Superior temporal gyrus (tissue), 1 donor: ENCODE measurements around the gene DOCK1.

Source experiments
- DNase-seq: peaks from one replicate; pipeline ENCODE4 v3.0.0-alpha.2; 2016; ENCODE audit errors: extremely low spot score

DOCK1 gene

GRCh38 chr10:127347202-127347959 is 442.2 kb downstream of the DOCK1 start:
- no peak for DNase-seq

GRCh38 chr10:127349737-127350136 is 444.5 kb downstream of the DOCK1 start:
- DNase-seq = no peak

DNA sequence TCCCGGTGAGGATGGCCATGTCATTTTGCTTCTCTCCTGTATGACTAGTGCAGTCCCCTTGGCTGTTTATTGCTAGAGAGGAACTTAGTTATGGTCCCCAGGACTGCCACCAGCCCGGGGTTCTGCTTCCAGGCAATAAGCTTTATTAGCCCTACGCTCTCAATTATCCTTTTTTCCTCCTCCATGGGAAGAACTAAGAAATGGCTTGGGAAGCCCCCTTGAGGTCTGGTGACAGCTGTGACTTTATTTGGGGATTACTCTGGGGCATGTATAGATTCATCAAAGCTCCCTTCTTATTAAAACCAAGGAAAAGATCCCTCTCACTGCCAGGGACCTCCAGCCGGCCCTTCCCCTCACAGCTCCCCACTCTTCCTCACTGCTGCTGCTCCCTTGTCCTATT is 446.3 kb downstream of the DOCK1 start:
- DNase-seq = no peak

- DNase-seq = no peak
These were observed 448.3 kb downstream of the DOCK1 start for GRCh38 chr10:127353544-127353943.

DNA sequence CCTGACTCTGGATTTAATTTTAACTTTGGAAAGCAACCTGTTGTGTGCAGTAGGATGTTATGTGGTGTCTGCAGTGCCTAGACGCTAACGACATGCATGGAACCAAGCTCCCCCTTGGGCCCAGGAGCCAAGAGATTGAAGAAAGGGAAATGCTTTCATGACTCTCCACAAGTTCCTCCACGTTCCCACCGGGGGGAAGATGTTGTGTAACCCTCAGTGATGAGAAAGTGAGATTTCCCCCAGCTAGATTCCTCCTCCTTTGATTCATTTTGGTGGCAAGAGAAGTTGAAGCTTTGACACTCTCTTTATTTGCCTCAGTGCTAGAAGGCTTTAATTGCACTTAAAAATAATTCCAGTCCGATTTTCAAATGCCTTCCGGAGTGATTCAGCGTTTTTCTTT is 449.0 kb downstream of the DOCK1 start:
- DNase-seq = no peak

GRCh38 chr10:127354992-127355391 is 449.8 kb downstream of the DOCK1 start:
- no peak for DNase-seq

GRCh38 chr10:127356360-127356759 is 451.1 kb downstream of the DOCK1 start:
- no peak for DNase-seq

DNA sequence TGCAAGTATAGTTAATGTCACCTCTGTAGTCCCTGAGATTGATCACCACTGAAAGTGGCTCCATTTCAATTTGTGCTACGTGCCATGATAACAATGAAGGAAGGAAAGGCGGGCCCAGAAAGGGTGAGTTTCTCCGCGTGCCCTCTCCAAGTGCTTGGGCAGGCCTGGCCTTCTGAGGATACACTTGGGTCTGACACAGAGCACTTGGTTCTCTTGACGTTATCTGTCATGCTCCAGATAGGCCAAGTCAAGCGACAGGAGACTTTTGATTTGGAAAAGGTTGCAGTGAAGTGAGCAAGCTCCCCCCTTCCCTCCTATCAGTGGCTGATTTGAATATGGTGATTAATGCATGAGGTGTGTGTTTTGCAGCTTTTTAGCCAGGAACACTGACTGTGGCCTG is 452.0 kb downstream of the DOCK1 start:
- no peak for DNase-seq

GRCh38 chr10:127358337-127358736 is 453.1 kb downstream of the DOCK1 start:
- no peak for DNase-seq

DNA sequence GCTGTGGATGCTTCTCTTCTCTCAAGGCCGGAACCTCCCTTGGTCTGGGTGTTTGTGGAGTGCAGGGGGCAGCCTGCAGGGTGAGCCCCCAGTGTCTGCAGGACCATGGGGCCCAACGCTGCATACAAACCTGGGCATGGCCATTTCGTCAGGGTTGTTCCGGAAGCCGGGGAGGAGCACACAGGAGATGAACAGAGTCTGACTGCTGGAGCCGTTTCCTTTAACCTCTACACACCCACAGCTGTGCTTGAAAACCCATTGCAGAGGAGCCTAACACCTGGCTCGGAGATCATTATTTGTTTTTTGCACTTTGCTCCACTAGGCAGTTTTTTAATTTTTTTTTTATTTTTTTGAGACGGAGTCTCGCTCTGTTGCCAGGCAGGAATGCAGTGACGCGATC is 458.8 kb downstream of the DOCK1 start:
- DNase-seq = no peak

GRCh38 chr10:127368101-127368500 is 462.9 kb downstream of the DOCK1 start:
- no peak for DNase-seq

DNA sequence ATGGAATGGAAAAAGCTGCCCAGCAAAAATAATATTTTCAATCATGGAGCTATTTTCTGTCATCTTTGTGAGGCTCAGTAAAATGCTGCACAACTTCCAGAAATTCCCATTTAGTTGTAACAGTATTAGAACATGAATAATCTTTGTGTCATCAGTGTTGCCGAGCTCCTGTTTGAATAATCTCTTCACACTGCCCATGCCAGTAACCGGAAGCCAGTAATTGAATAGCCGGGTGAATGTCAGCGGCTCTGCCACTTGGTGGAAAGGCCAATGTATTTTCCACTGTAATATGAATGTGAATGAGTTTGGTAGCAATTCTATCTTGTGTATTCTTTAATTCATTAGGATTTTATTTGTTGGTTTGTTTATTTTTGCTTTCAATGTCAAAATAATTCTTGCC is 463.7 kb downstream of the DOCK1 start:
- peak; percentile 53 for DNase-seq

GRCh38 chr10:127370601-127371000 is 465.4 kb downstream of the DOCK1 start:
- peak; percentile 42 for DNase-seq

- DNase-seq = no peak
These were observed 467.1 kb downstream of the DOCK1 start for GRCh38 chr10:127372361-127372760.

DNA sequence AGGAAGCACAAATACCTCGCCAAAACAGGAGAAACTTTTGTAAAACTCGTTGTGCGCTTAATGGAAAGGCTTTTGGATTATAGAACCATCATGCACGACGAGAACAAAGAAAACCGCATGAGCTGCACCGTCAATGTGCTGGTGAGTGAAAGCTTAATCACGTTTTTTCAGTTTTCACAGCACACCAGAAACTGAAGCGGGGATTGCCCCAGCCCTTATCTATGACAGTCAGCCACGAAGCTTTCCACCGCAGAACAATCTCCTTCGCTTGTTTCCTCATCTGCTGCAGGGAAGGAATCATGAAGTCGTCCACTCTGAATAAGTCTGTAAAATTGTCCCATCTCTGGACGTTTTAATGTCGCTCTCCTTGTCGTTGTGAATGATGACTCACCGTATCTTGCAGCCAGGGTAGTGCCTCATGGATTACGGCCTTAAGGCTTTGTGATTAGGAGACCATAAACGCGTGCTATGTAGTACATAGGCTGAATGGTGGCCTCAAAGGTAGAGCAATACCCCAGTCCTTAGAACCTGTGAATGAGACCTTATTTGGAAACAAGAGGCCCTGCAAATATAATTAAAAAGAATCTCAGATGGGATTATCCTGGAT is 468.9 kb downstream of the DOCK1 start:
- no peak for DNase-seq

DNA sequence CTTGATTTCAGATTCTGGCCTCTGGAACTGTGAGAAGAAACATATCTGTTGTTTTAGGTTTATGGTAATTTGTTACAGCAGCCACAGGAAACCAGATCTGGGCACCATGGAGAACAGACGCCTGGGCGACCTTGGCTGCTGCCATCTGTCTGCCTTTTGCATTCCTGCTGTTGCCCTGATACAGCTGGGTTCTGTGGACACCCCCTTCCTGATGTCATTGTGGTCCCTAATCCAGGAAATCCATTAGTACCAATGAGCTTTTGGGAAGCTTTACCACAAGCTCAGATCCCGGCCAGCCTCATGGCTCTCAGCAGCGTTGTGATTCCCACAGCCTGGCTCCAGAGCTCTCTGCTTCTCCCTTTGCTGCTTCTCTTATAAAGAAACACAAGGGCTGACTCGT is 469.7 kb downstream of the DOCK1 start:
- no peak for DNase-seq

GRCh38 chr10:127375461-127375860 is 470.2 kb downstream of the DOCK1 start:
- DNase-seq = no peak

GRCh38 chr10:127376071-127376470 is 470.8 kb downstream of the DOCK1 start:
- DNase-seq = no peak

DNA sequence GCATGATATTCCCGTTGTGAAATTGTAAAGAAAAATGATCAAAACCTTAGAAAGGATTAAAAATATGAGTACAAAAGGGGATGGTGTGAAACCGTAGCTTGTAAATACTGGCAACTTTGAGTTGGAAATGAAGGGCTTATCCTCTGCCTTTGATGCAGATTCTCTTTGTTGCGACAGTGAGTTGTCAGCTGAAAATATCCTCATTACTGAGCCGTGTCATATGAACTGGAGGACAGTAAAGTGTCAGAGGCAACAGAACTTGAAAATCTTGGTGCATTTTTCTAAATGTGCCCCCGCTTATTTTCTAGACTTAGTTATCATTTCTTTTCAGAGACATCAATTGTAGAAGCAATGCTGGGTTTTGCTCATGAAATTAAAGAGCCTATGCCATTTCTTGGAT is 473.4 kb downstream of the DOCK1 start:
- no peak for DNase-seq

- no peak for DNase-seq
These were observed 479.3 kb downstream of the DOCK1 start for GRCh38 chr10:127384532-127384931.

DNA sequence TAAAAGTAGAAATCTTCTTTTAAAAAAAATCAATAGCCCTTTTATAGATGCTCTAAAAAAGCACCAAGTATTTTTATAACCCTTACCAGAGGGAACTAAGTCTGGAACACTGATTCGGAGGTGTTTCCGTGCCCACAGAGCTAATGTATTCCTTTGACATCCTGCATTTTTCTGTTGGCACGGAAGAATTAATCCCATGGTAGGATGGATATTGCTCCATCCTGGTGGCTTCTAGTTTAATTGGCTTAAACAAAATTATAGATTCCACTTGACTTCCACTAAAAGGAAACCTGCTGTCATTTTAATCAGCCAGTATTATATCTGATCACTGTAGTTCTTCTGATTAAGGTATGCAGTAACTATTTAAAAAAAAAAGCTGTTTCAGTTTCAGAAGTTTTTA is 479.8 kb downstream of the DOCK1 start:
- no peak for DNase-seq

DNA sequence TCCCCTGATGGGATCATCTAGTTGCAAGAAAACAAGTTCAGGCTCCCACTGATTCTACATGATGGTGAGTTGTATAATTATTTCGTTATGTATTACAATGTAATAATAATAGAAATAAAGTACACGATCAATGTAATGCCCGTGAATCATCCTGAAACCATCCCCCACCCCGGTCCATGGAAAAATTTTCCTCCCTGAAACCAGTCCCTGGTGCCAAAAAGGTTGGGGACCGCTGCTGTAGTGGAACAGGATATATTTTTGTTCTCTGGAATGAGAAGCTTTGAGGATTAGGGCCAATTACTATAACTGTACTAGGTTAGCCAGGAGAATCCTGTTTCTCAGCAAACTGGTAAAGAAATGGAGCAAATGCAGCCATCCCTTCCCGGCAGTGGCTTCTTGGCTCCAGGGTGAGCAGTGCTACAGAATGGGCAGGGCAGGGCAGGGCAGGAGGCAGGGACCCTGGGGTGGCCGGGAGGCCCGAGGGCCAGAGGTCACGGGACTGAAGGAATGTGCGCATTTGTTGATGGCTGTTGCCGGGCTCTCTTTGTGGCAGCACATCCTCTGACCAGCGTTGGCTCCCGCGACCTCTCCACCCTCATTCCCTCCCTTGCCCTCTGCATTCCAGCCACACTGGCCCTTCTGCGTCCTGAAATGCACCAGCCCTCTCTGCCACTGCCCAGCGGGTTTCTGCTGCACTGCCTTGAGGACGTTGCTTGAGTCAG is 481.5 kb downstream of the DOCK1 start:
- no peak for DNase-seq

GRCh38 chr10:127391875-127392274 is 486.6 kb downstream of the DOCK1 start:
- DNase-seq = no peak
